Measurements from ENCODE around the gene ADM2.

DNA sequence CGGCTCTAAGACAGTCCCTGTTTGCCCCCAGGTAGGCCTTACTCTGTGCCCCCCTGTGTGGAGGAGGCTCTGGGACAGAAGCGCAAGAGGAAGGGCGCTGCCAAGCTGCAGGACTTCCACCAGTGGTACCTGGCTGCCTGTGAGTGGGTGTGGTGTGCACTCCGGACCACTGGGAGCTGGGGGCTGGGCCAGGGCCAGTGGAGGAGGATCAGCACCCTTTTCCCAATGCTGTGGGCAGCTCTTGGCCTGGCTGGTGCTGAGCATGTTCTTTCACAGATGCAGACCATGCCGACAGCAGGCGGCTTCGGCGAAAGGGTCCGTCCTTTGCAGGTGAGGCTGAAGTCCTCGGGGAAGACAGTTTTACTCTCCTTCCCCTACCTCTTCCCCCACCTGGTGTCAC is 40.4 kb downstream of the ADM2 start:
- TF ChIP-seq PPARA (CRISPR knock-in tag; IDR thresholded peaks at IDR 0.05; ENCODE audit: borderline replicate concordance) (no peak), CSDC2 (CRISPR knock-in tag; IDR thresholded peaks at IDR 0.05) (no peak), ZNF565 (CRISPR knock-in tag; conservative IDR thresholded peaks at IDR 0.05; ENCODE audit: low read depth) (no peak)
- TF ChIP-seq, protein P1, sequence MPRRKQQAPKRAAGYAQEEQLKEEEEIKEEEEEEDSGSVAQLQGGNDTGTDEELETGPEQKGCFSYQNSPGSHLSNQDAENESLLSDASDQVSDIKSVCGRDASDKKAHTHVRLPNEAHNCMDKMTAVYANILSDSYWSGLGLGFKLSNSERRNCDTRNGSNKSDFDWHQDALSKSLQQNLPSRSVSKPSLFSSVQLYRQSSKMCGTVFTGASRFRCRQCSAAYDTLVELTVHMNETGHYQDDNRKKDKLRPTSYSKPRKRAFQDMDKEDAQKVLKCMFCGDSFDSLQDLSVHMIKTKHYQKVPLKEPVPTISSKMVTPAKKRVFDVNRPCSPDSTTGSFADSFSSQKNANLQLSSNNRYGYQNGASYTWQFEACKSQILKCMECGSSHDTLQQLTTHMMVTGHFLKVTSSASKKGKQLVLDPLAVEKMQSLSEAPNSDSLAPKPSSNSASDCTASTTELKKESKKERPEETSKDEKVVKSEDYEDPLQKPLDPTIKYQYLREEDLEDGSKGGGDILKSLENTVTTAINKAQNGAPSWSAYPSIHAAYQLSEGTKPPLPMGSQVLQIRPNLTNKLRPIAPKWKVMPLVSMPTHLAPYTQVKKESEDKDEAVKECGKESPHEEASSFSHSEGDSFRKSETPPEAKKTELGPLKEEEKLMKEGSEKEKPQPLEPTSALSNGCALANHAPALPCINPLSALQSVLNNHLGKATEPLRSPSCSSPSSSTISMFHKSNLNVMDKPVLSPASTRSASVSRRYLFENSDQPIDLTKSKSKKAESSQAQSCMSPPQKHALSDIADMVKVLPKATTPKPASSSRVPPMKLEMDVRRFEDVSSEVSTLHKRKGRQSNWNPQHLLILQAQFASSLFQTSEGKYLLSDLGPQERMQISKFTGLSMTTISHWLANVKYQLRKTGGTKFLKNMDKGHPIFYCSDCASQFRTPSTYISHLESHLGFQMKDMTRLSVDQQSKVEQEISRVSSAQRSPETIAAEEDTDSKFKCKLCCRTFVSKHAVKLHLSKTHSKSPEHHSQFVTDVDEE (CRISPR knock-in tag; IDR thresholded peaks at IDR 0.05) = no peak

Data from SK-N-SH treated with all-trans-retinoic acid at 6 μM for 48 hours (cell line).